BE2C (cell line): ENCODE measurements around the gene INPPL1.

Source experiments
- DNase-seq: peaks from one replicate; pipeline ENCODE4 v3.0.0-alpha.2; 2020
- H3K27me3 ChIP-seq: fragments of 250-450 bp; sonication (Bioruptor Pico); 2 replicates; pipeline ENCODE4 v1.5.1; 2020; ENCODE audit warnings: mild to moderate bottlenecking
- H3K36me3 ChIP-seq: fragments of 250-450 bp; sonication (Bioruptor Pico); 2 replicates; pipeline ENCODE4 v1.5.1; 2020; ENCODE audit warnings: mild to moderate bottlenecking
- H3K4me1 ChIP-seq: fragments of 250-450 bp; sonication (Bioruptor Pico); 2 replicates; pipeline ENCODE4 v1.5.1; 2020
- H3K4me3 ChIP-seq: 2 replicates; pipeline ENCODE4 v1.5.1; 2011; ENCODE audit warnings: low read depth, low read length
- H3K9me3 ChIP-seq: fragments of 250-450 bp; sonication (Bioruptor Pico); 2 replicates; pipeline ENCODE4 v1.5.1; 2020
- TF ChIP-seq, protein P1 (sequence below): IDR thresholded peaks from 2 replicates; pipeline ENCODE4 v1.5.1; 2012; ENCODE audit warnings: mild to moderate bottlenecking, low read depth, low read length

Gene INPPL1

GRCh38 chr11:72283947-72284346 lies 59.4 kb downstream of the INPPL1 start:
- Histone ChIP-seq H3K4me3 (no peak overlapping the region), H3K9me3 (no peaks in the 10 kb centered on the region), H3K27me3 (no peaks in the 10 kb centered on the region), H3K4me1 (no peaks in the 10 kb centered on the region), H3K36me3 (0 out of 2 replicates have a peak, but pooled peaks cover 1% of the 10 kb centered on the region)
- TF ChIP-seq, protein P1, sequence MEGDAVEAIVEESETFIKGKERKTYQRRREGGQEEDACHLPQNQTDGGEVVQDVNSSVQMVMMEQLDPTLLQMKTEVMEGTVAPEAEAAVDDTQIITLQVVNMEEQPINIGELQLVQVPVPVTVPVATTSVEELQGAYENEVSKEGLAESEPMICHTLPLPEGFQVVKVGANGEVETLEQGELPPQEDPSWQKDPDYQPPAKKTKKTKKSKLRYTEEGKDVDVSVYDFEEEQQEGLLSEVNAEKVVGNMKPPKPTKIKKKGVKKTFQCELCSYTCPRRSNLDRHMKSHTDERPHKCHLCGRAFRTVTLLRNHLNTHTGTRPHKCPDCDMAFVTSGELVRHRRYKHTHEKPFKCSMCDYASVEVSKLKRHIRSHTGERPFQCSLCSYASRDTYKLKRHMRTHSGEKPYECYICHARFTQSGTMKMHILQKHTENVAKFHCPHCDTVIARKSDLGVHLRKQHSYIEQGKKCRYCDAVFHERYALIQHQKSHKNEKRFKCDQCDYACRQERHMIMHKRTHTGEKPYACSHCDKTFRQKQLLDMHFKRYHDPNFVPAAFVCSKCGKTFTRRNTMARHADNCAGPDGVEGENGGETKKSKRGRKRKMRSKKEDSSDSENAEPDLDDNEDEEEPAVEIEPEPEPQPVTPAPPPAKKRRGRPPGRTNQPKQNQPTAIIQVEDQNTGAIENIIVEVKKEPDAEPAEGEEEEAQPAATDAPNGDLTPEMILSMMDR, result no peak
- no peak for DNase-seq

DNA sequence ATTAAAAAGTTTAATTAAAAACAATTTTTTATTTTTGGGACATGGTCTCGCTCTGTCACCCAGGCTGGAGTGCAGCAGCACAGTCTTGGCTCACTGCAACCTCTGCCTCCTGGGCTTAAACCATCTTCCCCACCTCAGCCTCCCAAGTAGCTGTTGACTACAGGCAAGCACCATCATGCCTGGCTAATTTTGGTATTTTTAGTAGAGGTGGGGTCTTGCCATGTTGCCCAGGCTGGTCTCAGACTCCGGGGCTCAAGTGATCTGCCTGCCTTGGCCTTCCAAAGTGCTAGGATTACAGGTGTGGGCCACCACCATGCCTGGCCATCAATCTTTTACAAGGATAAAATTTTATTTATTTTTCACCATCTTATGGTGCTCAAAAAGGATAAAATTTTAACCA lies 62.7 kb downstream of the INPPL1 start:
- DNase-seq, result no peak
- Histone ChIP-seq H3K4me3 (no peak overlapping the region), H3K9me3 (no peaks in the 10 kb centered on the region), H3K36me3 (peaks cover 12% of the 10 kb centered on the region), H3K27me3 (no peaks in the 10 kb centered on the region), H3K4me1 (peaks cover 3% of the 10 kb centered on the region)
- TF ChIP-seq, protein P1, result no peak
